HEK293 (cell line): ENCODE measurements around the gene MED10.

ENCODE experiments used
- CTCF ChIA-PET: fragments of 350-600 bp; formaldehyde crosslinking; extraction: SDS; loops from one replicate; lab custom pipeline; 2021; ENCODE audit warnings: antibody characterized with exemption; lab: Yijun Ruan, JAX
- POLR2A ChIA-PET: fragments of 300-600 bp; formaldehyde crosslinking; extraction: SDS; loops from one replicate; lab custom pipeline; 2020; ENCODE audit warnings: antibody characterized with exemption, inconsistent platforms; lab: Yijun Ruan, JAX
- H3K27ac ChIP-seq: fragments of 200-500 bp; sonication (Bioruptor generic); 2 replicates; pipeline ENCODE4 v1.5.1; 2014; ENCODE audit warnings: low read depth, low read length, control low read depth, inconsistent platforms; ENCODE audit errors: extremely low read depth
- H3K36me3 ChIP-seq, 2 experiments: fragments of 200-500 bp in 1 of 2; sonication (Bioruptor generic) in 1 of 2; 1 replicate in 1 of 2; 2 replicates in 1 of 2; pipeline ENCODE4 v1.5.1; 2014 to 2017; ENCODE audit warnings: inconsistent platforms in 2 of 2, low read length in 2 of 2; ENCODE audit not compliant: control insufficient read depth in 2 of 2, insufficient read depth in 1 of 2
- H3K4me1 ChIP-seq: fragments of 200-500 bp; sonication (Bioruptor generic); 2 replicates; pipeline ENCODE4 v1.5.1; 2014; ENCODE audit warnings: mild to moderate bottlenecking, low read length, inconsistent platforms; ENCODE audit not compliant: control insufficient read depth, insufficient read depth
- H3K4me3 ChIP-seq: 2 replicates; pipeline ENCODE4 v1.5.1; 2011; ENCODE audit warnings: low read depth, mild to moderate bottlenecking, control low read depth, low read length, moderate library complexity
- H3K9me3 ChIP-seq: fragments of 200-500 bp; sonication (Bioruptor generic); 2 replicates; pipeline ENCODE4 v1.5.1; 2014; ENCODE audit warnings: low read depth, low read length, inconsistent platforms; ENCODE audit not compliant: control insufficient read depth, insufficient read depth
- INSM2 ChIP-seq: fragments of 450-650 bp; formaldehyde crosslinking; IDR thresholded peaks from 2 replicates; pipeline ENCODE4 v1.5.1; 2016; ENCODE audit warnings: missing biosample characterization, missing genetic modification characterization
- KLF10 ChIP-seq: fragments of 450-650 bp; IDR thresholded peaks from 2 replicates; pipeline ENCODE4 v1.5.1; 2018; ENCODE audit warnings: missing biosample characterization, mild to moderate bottlenecking, missing genetic modification characterization
- TCF7L2 ChIP-seq: IDR thresholded peaks from 2 replicates; pipeline ENCODE4 v1.6.1; 2011; ENCODE audit warnings: low read depth, mild to moderate bottlenecking, inconsistent platforms, low read length, moderate library complexity, borderline replicate concordance
- YY1 ChIP-seq: fragments of 450-650 bp; formaldehyde crosslinking; IDR thresholded peaks from 2 replicates; pipeline ENCODE4 v1.5.1; 2018; ENCODE audit warnings: missing biosample characterization, missing genetic modification characterization
- ZFP69B ChIP-seq: fragments of 450-650 bp; formaldehyde crosslinking; IDR thresholded peaks from 2 replicates; pipeline ENCODE4 v1.5.1; 2016; ENCODE audit warnings: missing biosample characterization, missing genetic modification characterization
- ZIC2 ChIP-seq: fragments of 450-650 bp; formaldehyde crosslinking; IDR thresholded peaks from 2 replicates; pipeline ENCODE4 v1.5.1; 2016; ENCODE audit warnings: missing biosample characterization, missing genetic modification characterization
- ZNF146 ChIP-seq: fragments of 450-650 bp; formaldehyde crosslinking; IDR thresholded peaks from 2 replicates; pipeline ENCODE4 v1.5.1; 2016; ENCODE audit warnings: missing biosample characterization, missing genetic modification characterization
- ZNF248 ChIP-seq: fragments of 450-650 bp; formaldehyde crosslinking; IDR thresholded peaks from 2 replicates; pipeline ENCODE4 v1.5.1; 2017; ENCODE audit warnings: missing biosample characterization, missing genetic modification characterization
- ZNF302 ChIP-seq: fragments of 450-650 bp; formaldehyde crosslinking; IDR thresholded peaks from 2 replicates; pipeline ENCODE4 v1.5.1; 2016; ENCODE audit warnings: missing biosample characterization, missing genetic modification characterization, low read depth
- ZNF394 ChIP-seq: fragments of 450-650 bp; formaldehyde crosslinking; IDR thresholded peaks from 2 replicates; pipeline ENCODE4 v1.5.1; 2016; ENCODE audit warnings: missing biosample characterization, missing genetic modification characterization, mild to moderate bottlenecking, moderate library complexity, borderline replicate concordance
- ZNF585B ChIP-seq: fragments of 450-650 bp; formaldehyde crosslinking; IDR thresholded peaks from 2 replicates; pipeline ENCODE4 v1.5.1; 2016; ENCODE audit warnings: missing biosample characterization, missing genetic modification characterization
- ZNF596 ChIP-seq: fragments of 450-650 bp; IDR thresholded peaks from 2 replicates; pipeline ENCODE4 v1.5.0; 2018; ENCODE audit warnings: missing biosample characterization, mild to moderate bottlenecking, missing genetic modification characterization, moderate library complexity
- ZNF626 ChIP-seq: fragments of 450-650 bp; sonication (Bioruptor Pico); formaldehyde crosslinking; IDR thresholded peaks from 2 replicates; pipeline ENCODE4 v1.5.1; 2018; ENCODE audit warnings: missing biosample characterization, missing genetic modification characterization, inconsistent platforms
- ZNF692 ChIP-seq: fragments of 450-650 bp; formaldehyde crosslinking; IDR thresholded peaks from 2 replicates; pipeline ENCODE4 v1.5.1; 2016; ENCODE audit warnings: missing biosample characterization, missing genetic modification characterization
- ZNF76 ChIP-seq: fragments of 450-650 bp; formaldehyde crosslinking; IDR thresholded peaks from 2 replicates; pipeline ENCODE4; 2016; ENCODE audit warnings: low read depth, missing biosample characterization, missing genetic modification characterization, borderline replicate concordance
- ZNF768 ChIP-seq: fragments of 450-650 bp; formaldehyde crosslinking; IDR thresholded peaks from 2 replicates; pipeline ENCODE4 v1.5.1; 2018; ENCODE audit warnings: missing biosample characterization, mild to moderate bottlenecking, missing genetic modification characterization
- ZNF837 ChIP-seq: fragments of 450-650 bp; formaldehyde crosslinking; IDR thresholded peaks from 2 replicates; pipeline ENCODE4 v1.5.1; 2016; ENCODE audit warnings: missing biosample characterization, missing genetic modification characterization
- ZSCAN30 ChIP-seq: fragments of 450-650 bp; IDR thresholded peaks from 2 replicates; pipeline ENCODE4 v1.5.1; 2018; ENCODE audit warnings: missing biosample characterization, mild to moderate bottlenecking, missing genetic modification characterization, moderate library complexity
- ZSCAN4 ChIP-seq: fragments of 450-650 bp; formaldehyde crosslinking; IDR thresholded peaks from 2 replicates; pipeline ENCODE4 v1.5.1; 2017; ENCODE audit warnings: missing biosample characterization, missing genetic modification characterization
- TF ChIP-seq, protein P1 (sequence below): fragments of 450-650 bp; formaldehyde crosslinking; conservative IDR thresholded peaks from 2 replicates; pipeline ENCODE4 v1.5.1; 2016; ENCODE audit warnings: low read depth, missing biosample characterization, missing genetic modification characterization

The MED10 gene

DNA sequence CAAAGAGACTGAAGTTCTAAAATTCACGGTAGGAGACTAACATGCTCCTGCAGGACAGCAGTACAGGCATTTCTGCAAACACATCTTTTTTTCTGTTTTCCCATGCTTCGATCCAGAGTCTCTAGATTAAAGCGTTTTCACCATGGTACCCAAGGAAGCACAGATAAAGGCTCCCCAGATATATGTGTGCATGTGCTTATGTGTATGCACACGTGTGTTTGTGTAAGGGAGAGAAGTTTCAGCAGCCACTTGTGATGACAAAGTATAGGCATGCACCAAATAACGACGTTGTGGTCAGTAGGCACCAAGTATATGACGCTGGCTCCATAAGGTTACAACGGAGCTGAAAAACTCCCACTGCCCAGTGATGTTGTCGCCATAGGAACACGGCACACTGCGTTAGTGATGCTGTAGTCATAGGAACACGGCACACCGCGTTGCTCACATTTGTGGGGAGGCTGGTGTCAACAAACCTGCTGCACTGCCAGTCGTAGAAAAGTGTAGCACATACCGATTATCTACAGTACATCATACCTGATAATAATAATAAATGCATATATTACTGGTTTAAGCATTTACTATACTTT is 21.7 kb downstream of the MED10 start:
- H3K27ac ChIP-seq, result no peak overlapping the region
- H3K36me3 ChIP-seq, result peaks cover 0 to 4% of the 10 kb centered on the region in 2 experiments; a peak in 1 of 3 replicates
- CTCF ChIA-PET, result no interaction called here
- TF ChIP-seq ZSCAN4 (tag by site-specific recombination), result no peak
- no peak for TF ChIP-seq YY1
- TF ChIP-seq ZNF585B, result no peak
- TF ChIP-seq ZNF302 (tag by site-specific recombination), result no peak
- TF ChIP-seq TCF7L2, result no peak
- no peak for TF ChIP-seq ZFP69B
- no peak for TF ChIP-seq ZNF394 (tag by site-specific recombination)
- no peak for TF ChIP-seq ZNF146 (tag by site-specific recombination)
- TF ChIP-seq INSM2 (tag by site-specific recombination), result no peak
- no peak for TF ChIP-seq ZNF596
- TF ChIP-seq, protein P1, sequence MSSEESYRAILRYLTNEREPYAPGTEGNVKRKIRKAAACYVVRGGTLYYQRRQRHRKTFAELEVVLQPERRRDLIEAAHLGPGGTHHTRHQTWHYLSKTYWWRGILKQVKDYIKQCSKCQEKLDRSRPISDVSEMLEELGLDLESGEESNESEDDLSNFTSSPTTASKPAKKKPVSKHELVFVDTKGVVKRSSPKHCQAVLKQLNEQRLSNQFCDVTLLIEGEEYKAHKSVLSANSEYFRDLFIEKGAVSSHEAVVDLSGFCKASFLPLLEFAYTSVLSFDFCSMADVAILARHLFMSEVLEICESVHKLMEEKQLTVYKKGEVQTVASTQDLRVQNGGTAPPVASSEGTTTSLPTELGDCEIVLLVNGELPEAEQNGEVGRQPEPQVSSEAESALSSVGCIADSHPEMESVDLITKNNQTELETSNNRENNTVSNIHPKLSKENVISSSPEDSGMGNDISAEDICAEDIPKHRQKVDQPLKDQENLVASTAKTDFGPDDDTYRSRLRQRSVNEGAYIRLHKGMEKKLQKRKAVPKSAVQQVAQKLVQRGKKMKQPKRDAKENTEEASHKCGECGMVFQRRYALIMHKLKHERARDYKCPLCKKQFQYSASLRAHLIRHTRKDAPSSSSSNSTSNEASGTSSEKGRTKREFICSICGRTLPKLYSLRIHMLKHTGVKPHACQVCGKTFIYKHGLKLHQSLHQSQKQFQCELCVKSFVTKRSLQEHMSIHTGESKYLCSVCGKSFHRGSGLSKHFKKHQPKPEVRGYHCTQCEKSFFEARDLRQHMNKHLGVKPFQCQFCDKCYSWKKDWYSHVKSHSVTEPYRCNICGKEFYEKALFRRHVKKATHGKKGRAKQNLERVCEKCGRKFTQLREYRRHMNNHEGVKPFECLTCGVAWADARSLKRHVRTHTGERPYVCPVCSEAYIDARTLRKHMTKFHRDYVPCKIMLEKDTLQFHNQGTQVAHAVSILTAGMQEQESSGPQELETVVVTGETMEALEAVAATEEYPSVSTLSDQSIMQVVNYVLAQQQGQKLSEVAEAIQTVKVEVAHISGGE, result no peak
- TF ChIP-seq ZNF626 (tag by site-specific recombination), result no peak
- H3K4me1 ChIP-seq, result no peaks in the 10 kb centered on the region
- no peaks in the 10 kb centered on the region for H3K9me3 ChIP-seq
- no peak overlapping the region for H3K4me3 ChIP-seq
- POLR2A ChIA-PET, result no interaction called here

- ChIA-PET POLR2A (interaction anchor here (1.1 to 1.3 kb wide), 2 partner anchors 13 to 23 kb away, joined by 3 to 6 read pairs; partner anchors contain the start of gene MED10), CTCF (no interaction called here)
- Histone ChIP-seq H3K27ac (no peak overlapping the region), H3K9me3 (no peaks in the 10 kb centered on the region), H3K4me3 (no peak overlapping the region), H3K36me3 (peaks cover 0 to 4% of the 10 kb centered on the region in 2 experiments; a peak in 1 of 3 replicates), H3K4me1 (no peaks in the 10 kb centered on the region)
- peak; percentile 85 for TF ChIP-seq ZIC2 (tag by site-specific recombination)
- TF ChIP-seq ZNF768 (tag by site-specific recombination), result no peak
Observed at GRCh38 chr5:6355294-6355693, 23.1 kb downstream of the MED10 start.

- ChIA-PET CTCF (no interaction called here), POLR2A (interaction anchor here (1.1 to 1.3 kb wide), 2 partner anchors 13 to 24 kb away, joined by 3 to 6 read pairs; partner anchors contain the start of gene MED10)
- Histone ChIP-seq H3K27ac (no peak overlapping the region), H3K4me1 (no peaks in the 10 kb centered on the region), H3K4me3 (no peak overlapping the region), H3K9me3 (no peaks in the 10 kb centered on the region), H3K36me3 (peaks cover 0 to 4% of the 10 kb centered on the region in 2 experiments; a peak in 1 of 3 replicates)
- TF ChIP-seq, protein P1, result no peak
- TF ChIP-seq ZSCAN30 (tag by site-specific recombination) (no peak), ZNF692 (tag by site-specific recombination) (no peak), ZIC2 (tag by site-specific recombination) (no peak), ZNF837 (tag by site-specific recombination) (no peak), ZNF248 (no peak), ZNF76 (no peak), KLF10 (tag by site-specific recombination) (no peak)
Observed at GRCh38 chr5:6354848-6355247, 23.5 kb downstream of the MED10 start.
